SKM-1 (cell line): ENCODE measurements around the gene MRPL17.
"Not testable (repeated sequence)": the region's sequence is repeated elsewhere in the genome, so short reads cannot be mapped to it uniquely, and the experiment has no call there.

ENCODE experiments used
- DNase-seq: peaks from one replicate; lab custom pipeline; 2025; ENCODE audit not compliant: unreplicated experiment; lab: John Stamatoyannopoulos, UW

The MRPL17 gene

GRCh38 chr11:6682936-6683861, at the start of gene MRPL17:
Gene MRPL17, minus strand, starts transcription at chr11:6683340. Its CDS starts 44 bp downstream, at chr11:6683296.
- peak; percentile 99 for DNase-seq

GRCh38 chr11:6727971-6728760, 45.0 kb upstream of the MRPL17 start:
- DNase-seq: no peak

- DNase-seq: no peak
Measured at GRCh38 chr11:6725386-6725896, 42.3 kb upstream of the MRPL17 start.

- DNase-seq: no peak
Measured at GRCh38 chr11:6724013-6724412, 40.9 kb upstream of the MRPL17 start.

GRCh38 chr11:6721343-6721742, 38.2 kb upstream of the MRPL17 start:
- DNase-seq: no peak

- no peak for DNase-seq
Measured at GRCh38 chr11:6719576-6719975, 36.4 kb upstream of the MRPL17 start.

GRCh38 chr11:6717426-6717825, 34.3 kb upstream of the MRPL17 start:
- DNase-seq: no peak

- not testable (repeated sequence) for DNase-seq
Measured at GRCh38 chr11:6711552-6711951, 28.4 kb upstream of the MRPL17 start.

GRCh38 chr11:6708876-6709275, 25.7 kb upstream of the MRPL17 start:
- no peak for DNase-seq

- peak; percentile 39 for DNase-seq
Measured at GRCh38 chr11:6705905-6706535, 22.9 kb upstream of the MRPL17 start.

- peak; percentile 94 for DNase-seq
Measured at GRCh38 chr11:6703247-6704063, 20.3 kb upstream of the MRPL17 start.

GRCh38 chr11:6701955-6702354, 18.8 kb upstream of the MRPL17 start:
- DNase-seq: not testable (repeated sequence)

- DNase-seq: no peak
Measured at GRCh38 chr11:6695377-6695776, 12.2 kb upstream of the MRPL17 start.

GRCh38 chr11:6694229-6694535, 11.0 kb upstream of the MRPL17 start:
- no peak for DNase-seq

- no peak for DNase-seq
Measured at GRCh38 chr11:6693342-6694228, 10.4 kb upstream of the MRPL17 start.

- no peak for DNase-seq
Measured at GRCh38 chr11:6692128-6692527, 9.0 kb upstream of the MRPL17 start.

- not testable (repeated sequence) for DNase-seq
Measured at GRCh38 chr11:6690431-6691132, 7.4 kb upstream of the MRPL17 start.

- DNase-seq: no peak
Measured at GRCh38 chr11:6687876-6688275, 4.7 kb upstream of the MRPL17 start.

GRCh38 chr11:6686006-6686405, 2.9 kb upstream of the MRPL17 start:
- DNase-seq: no peak
